GM12875 (cell line): ENCODE results near the gene ACTL9.
A peak's percentile ranks its signal among the peaks of the same experiment; 100 is the strongest.

Experiments used
- H3K4me3 ChIP-seq: one replicate; pipeline ENCODE4 v1.5.1; 2011; ENCODE audit warnings: low read depth, low read length, control low read depth
- CTCF ChIP-seq: IDR thresholded peaks from 2 replicates; pipeline ENCODE4 v1.5.1; 2011; ENCODE audit warnings: low read depth, mild to moderate bottlenecking, control low read depth, inconsistent platforms, low read length, moderate library complexity, borderline replicate concordance; ENCODE audit not compliant: insufficient read depth

ACTL9 gene

GRCh38 chr19:8662263-8662662, 36.3 kb downstream of the ACTL9 start:
- no peak for TF ChIP-seq CTCF

GRCh38 chr19:8659905-8660304, 38.7 kb downstream of the ACTL9 start:
- TF ChIP-seq CTCF, result no peak
- H3K4me3 ChIP-seq, result no peak overlapping the region

More at GRCh38 chr19:8662263-8662662, 36.3 kb downstream of the ACTL9 start:
- H3K4me3 ChIP-seq, result no peak overlapping the region

GRCh38 chr19:8657869-8658268, 40.7 kb downstream of the ACTL9 start:
- no peak overlapping the region for H3K4me3 ChIP-seq
- TF ChIP-seq CTCF, result no peak

- H3K4me3 ChIP-seq, result no peak overlapping the region
- no peak for TF ChIP-seq CTCF
These were observed 43.3 kb downstream of the ACTL9 start for GRCh38 chr19:8655340-8655709.

- peak; percentile 92 for TF ChIP-seq CTCF
- no peak overlapping the region for H3K4me3 ChIP-seq
These were observed 43.8 kb downstream of the ACTL9 start for GRCh38 chr19:8654591-8655339.

GRCh38 chr19:8648240-8648639, 50.4 kb downstream of the ACTL9 start:
- H3K4me3 ChIP-seq, result no peak overlapping the region
- no peak for TF ChIP-seq CTCF
